Activated T-cell treated with anti-CD3 and anti-CD28 coated beads, Interleukin-2, amount 50 U/mL, for 4 hours (primary cell): ENCODE measurements around the gene MVB12B. TPM values are rescaled to one million over a fixed set of nuclear protein-coding genes. Genes with fewer than 3 reads are reported as not detected.
A peak's percentile ranks its signal among the peaks of the same experiment; 100 is the strongest.

ENCODE experiments used
- ATAC-seq, 2 donors: fragments of 200-7000 bp; cut with Tn5 transposase; one replicate each; pipeline ENCODE4 v1.10.0; 2021
- DNase-seq: peaks from one replicate; pipeline ENCODE4 v3.0.0-alpha.2; 2020
- H3K27me3 Mint-ChIP-seq: one replicate; pipeline ENCODE4 v1.8.0; 2021; ENCODE audit warnings: low read depth, mixed read lengths
- H3K36me3 Mint-ChIP-seq: one replicate; pipeline ENCODE4 v1.8.0; 2022; ENCODE audit warnings: mixed read lengths; ENCODE audit not compliant: insufficient read depth
- H3K4me1 Mint-ChIP-seq: one replicate; pipeline ENCODE4 v1.8.0; 2021; ENCODE audit warnings: low read depth, mixed read lengths
- H3K4me3 Mint-ChIP-seq: one replicate; pipeline ENCODE4 v1.8.0; 2021; ENCODE audit warnings: mild to moderate bottlenecking, moderate library complexity, mixed read lengths
- H3K9me3 Mint-ChIP-seq: one replicate; pipeline ENCODE4 v1.8.0; 2021; ENCODE audit warnings: mixed read lengths
- total RNA-seq, 3 donors: library from RNA; stranded (reverse); gene quantifications; one replicate each; pipeline ENCODE4 v1.2.1, GENCODE V29; 2021

Gene MVB12B
- total RNA-seq, 3 donors from 2014 or later = 3.7 to 4.5 (median 4.1) TPM

DNA sequence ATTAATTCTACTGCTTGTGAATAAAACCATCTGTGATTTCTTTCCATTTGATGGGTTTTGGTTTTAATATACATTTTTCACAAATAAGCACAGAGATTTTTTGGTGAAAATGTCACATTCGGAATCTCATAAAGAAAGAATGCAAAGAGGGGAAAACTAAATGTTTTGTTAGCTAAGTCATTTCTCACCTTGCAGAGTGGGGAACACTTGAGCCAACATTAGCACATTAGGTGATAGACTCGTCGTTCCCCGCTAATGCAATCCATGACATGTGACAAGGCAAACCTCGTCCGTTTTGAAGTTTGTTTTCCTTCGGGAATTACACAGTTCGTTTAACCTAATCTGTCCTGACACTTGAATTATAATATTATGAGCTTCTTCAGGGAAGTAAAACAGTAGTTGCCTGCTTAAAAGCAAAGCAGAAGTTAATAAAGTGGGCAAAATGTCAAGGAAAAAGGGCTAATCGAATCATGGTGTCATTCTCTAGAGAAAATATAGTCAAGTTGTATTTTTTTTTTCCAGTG lies 191.3 kb downstream of the MVB12B start:
- H3K27me3 Mint-ChIP-seq = peaks cover 54% of the 10 kb centered on the region
- DNase-seq (no peak), ATAC-seq (no peak)
- H3K36me3 Mint-ChIP-seq = no peaks in the 10 kb centered on the region
- peak overlapping the region; percentile 81 for H3K4me3 Mint-ChIP-seq
- peaks cover 34% of the 10 kb centered on the region for H3K4me1 Mint-ChIP-seq
- no peaks in the 10 kb centered on the region for H3K9me3 Mint-ChIP-seq

DNA sequence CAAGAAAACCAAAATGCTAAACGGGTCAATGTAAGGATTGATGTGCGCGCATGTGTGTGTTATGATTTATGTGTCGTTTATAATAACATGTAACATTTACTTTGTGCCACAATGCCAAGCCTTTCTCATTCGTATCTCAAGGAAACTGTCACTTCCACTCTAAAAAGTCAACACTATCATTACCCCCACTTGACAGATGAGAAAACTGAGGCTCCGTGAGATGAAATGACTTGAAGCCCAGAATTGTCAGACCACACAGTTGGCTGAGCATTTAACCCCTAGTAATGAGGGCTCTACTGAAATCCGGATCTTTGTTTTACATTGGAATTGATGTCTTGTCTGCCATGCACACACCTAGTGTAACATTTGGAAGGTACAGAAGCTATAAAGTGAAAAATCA lies 192.1 kb downstream of the MVB12B start:
- peaks cover 42% of the 10 kb centered on the region for H3K4me1 Mint-ChIP-seq
- H3K9me3 Mint-ChIP-seq = no peaks in the 10 kb centered on the region
- no peak for ATAC-seq
- H3K36me3 Mint-ChIP-seq = no peaks in the 10 kb centered on the region
- H3K4me3 Mint-ChIP-seq = no peak overlapping the region
- peaks cover 48% of the 10 kb centered on the region for H3K27me3 Mint-ChIP-seq
- no peak for DNase-seq

GRCh38 chr9:126519660-126520420 lies 193.2 kb downstream of the MVB12B start:
- Mint-ChIP-seq H3K9me3 (no peaks in the 10 kb centered on the region), H3K27me3 (peaks cover 46% of the 10 kb centered on the region), H3K36me3 (no peaks in the 10 kb centered on the region), H3K4me1 (peaks cover 47% of the 10 kb centered on the region), H3K4me3 (peak overlapping the region; percentile 27)
- DNase-seq (no peak), ATAC-seq (peak; percentile 12 to 29)

DNA sequence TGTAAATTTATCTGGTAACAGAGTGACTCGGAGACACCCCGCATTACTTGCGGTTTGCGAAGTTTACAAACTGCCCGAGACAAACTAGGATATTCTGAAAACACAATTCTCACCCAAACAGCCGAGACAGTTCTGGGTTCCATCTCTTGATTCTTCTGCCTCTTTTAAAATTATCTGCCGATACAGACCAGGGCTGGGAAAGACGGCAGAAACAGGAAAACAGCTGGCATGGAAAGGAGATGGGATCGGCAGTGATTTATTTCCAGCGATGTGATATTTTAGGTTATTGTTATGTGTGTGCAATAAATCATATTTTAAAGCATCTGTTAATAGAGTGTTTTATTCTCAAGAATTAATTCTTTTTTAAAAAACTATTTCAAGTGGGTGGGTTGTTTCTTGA lies 193.8 kb downstream of the MVB12B start:
- Mint-ChIP-seq H3K4me3 (no peak overlapping the region), H3K9me3 (no peaks in the 10 kb centered on the region), H3K27me3 (peaks cover 43% of the 10 kb centered on the region), H3K4me1 (peaks cover 48% of the 10 kb centered on the region), H3K36me3 (no peaks in the 10 kb centered on the region)
- ATAC-seq (no peak), DNase-seq (no peak)

GRCh38 chr9:126521089-126521488 lies 194.5 kb downstream of the MVB12B start:
- Mint-ChIP-seq H3K9me3 (no peaks in the 10 kb centered on the region), H3K36me3 (no peaks in the 10 kb centered on the region), H3K4me1 (peaks cover 48% of the 10 kb centered on the region), H3K4me3 (no peak overlapping the region), H3K27me3 (peaks cover 41% of the 10 kb centered on the region)
- ATAC-seq (no peak), DNase-seq (no peak)

DNA sequence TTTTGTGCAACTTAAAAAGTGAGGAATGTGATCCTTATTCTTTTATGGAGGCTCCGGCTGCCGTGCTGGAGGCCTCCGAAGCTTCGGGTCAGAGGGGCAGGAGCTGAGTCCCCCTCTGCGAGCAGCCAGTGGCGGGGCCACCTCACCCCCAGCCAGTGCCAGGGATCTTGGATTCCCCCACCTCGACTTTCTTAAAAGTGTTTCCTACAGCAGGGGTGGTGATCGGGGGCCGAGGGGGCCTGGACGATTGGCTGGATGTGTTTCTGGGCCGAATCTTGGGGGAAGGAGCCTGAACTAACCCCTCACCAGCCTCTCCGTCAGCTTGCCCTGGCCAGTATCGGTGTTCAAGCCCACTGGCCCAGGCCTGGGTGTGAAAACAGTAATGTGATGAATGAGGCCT lies 194.9 kb downstream of the MVB12B start:
- H3K4me1 Mint-ChIP-seq = peaks cover 46% of the 10 kb centered on the region
- H3K4me3 Mint-ChIP-seq = no peak overlapping the region
- H3K36me3 Mint-ChIP-seq = no peaks in the 10 kb centered on the region
- ATAC-seq (no peak), DNase-seq (no peak)
- peaks cover 38% of the 10 kb centered on the region for H3K27me3 Mint-ChIP-seq
- H3K9me3 Mint-ChIP-seq = no peaks in the 10 kb centered on the region

- DNase-seq (no peak), ATAC-seq (no peak)
- Mint-ChIP-seq H3K9me3 (no peaks in the 10 kb centered on the region), H3K4me1 (peaks cover 40% of the 10 kb centered on the region), H3K36me3 (no peaks in the 10 kb centered on the region), H3K27me3 (peaks cover 34% of the 10 kb centered on the region), H3K4me3 (no peak overlapping the region)
These were observed 195.5 kb downstream of the MVB12B start for GRCh38 chr9:126521976-126522590.

DNA sequence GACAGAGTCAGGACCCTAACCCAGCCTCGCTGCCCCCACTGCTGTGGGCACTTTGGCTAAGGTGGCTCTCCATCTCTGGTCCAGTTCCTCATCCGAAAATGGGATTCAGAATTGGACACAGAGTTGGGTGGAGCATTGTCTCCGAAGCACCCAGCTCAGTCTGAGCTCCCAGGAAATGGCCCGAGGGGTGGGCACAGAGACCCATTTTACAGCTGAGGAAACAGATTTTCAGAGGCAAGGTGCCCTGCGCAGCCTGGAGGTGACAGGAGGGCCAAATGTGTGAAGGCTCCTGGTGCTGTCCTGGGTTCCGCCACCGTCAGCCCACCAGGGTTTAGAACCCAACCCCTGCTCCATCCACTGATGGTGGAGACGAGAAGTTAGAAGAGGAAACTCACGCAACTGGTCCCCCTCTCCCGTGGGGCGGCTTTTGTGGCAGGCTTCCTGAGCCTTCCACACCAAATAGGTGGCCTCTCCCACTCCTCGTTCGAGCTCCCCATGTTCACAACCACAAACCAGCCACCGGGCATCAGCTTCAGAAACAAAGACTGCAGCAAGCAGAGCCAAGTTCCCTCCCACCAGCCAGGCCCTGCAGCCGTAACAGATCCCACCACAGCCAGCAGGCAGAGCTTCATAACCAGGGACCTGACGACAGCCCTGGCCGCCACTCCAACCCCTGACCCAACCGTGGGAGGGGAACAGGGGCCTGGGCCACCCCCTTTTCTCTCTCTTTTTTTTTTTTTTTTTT lies 196.2 kb downstream of the MVB12B start:
- Mint-ChIP-seq H3K4me1 (peaks cover 33% of the 10 kb centered on the region), H3K36me3 (no peaks in the 10 kb centered on the region), H3K27me3 (peaks cover 28% of the 10 kb centered on the region), H3K4me3 (no peak overlapping the region), H3K9me3 (no peaks in the 10 kb centered on the region)
- no peak for ATAC-seq
- DNase-seq = no peak

GRCh38 chr9:126523611-126524111 lies 197.0 kb downstream of the MVB12B start:
- Mint-ChIP-seq H3K36me3 (no peaks in the 10 kb centered on the region), H3K4me1 (peaks cover 25% of the 10 kb centered on the region), H3K9me3 (no peaks in the 10 kb centered on the region), H3K4me3 (peak overlapping the region; percentile 62), H3K27me3 (peaks cover 20% of the 10 kb centered on the region)
- DNase-seq (no peak), ATAC-seq (peak; percentile 78 to 79)

GRCh38 chr9:126524353-126525077 lies 197.9 kb downstream of the MVB12B start:
- H3K36me3 Mint-ChIP-seq = no peaks in the 10 kb centered on the region
- ATAC-seq (no peak), DNase-seq (no peak)
- H3K27me3 Mint-ChIP-seq = peaks cover 12% of the 10 kb centered on the region
- peak overlapping the region; percentile 62 for H3K4me3 Mint-ChIP-seq
- peaks cover 17% of the 10 kb centered on the region for H3K4me1 Mint-ChIP-seq
- H3K9me3 Mint-ChIP-seq = no peaks in the 10 kb centered on the region

DNA sequence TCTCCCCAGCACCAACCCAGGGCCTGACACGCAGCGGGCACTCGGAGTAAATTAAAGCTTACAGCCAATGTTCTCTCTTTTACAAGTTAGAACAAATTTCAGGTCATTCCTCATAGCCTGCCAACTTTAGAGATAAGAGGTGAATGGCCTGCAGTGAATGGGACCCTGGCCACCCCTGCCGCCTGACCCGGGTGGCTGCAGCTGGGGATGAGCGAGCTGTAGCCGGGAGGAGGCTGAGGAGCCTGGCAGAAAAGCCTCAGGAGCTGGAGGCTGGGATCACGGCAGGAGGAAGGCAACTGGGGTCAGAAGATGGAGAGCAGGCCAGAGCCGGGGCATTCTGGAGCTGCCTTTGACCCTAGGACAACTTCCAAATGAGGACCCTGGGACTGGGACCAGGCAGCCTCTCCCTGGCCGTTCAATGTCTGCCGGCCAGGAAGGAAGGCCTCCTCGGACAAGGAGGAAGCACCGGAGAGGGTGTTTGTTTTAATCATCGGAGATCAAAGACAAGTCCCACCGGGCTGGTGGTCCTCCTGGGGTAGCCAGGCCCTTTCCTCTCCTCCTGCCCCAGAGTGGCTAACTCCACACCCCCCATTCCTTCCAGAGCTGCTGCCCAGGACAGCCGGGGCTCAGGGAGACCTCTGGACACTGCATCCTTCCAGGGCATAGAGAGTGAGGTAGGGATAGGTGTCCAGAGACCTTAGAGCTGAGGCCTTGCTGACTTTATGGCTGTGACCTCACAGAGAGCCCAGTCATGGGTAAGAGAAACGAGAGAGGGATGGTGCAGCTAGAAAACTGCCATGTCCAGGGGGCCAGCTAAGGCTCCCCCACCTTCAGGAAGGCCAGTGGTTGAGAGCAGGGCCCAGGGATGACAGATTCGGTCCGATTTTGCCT lies 199.8 kb downstream of the MVB12B start:
- H3K9me3 Mint-ChIP-seq = no peaks in the 10 kb centered on the region

GRCh38 chr9:126527109-126527825 lies 200.6 kb downstream of the MVB12B start:
- Mint-ChIP-seq H3K4me3 (no peak overlapping the region), H3K27me3 (peaks cover 8% of the 10 kb centered on the region), H3K4me1 (peaks cover 16% of the 10 kb centered on the region), H3K36me3 (no peaks in the 10 kb centered on the region), H3K9me3 (no peaks in the 10 kb centered on the region)
- DNase-seq (no peak), ATAC-seq (no peak)

More for the DNA sequence above, 199.8 kb downstream of the MVB12B start:
- H3K36me3 Mint-ChIP-seq = no peaks in the 10 kb centered on the region
- peaks cover 16% of the 10 kb centered on the region for H3K4me1 Mint-ChIP-seq
- no peak overlapping the region for H3K4me3 Mint-ChIP-seq
- peaks cover 8% of the 10 kb centered on the region for H3K27me3 Mint-ChIP-seq
- no peak for ATAC-seq
- no peak for DNase-seq

GRCh38 chr9:126528111-126528510 lies 201.5 kb downstream of the MVB12B start:
- ATAC-seq = no peak
- H3K4me1 Mint-ChIP-seq = peaks cover 13% of the 10 kb centered on the region
- no peak for DNase-seq
- no peaks in the 10 kb centered on the region for H3K36me3 Mint-ChIP-seq
- H3K27me3 Mint-ChIP-seq = peaks cover 5% of the 10 kb centered on the region
- no peaks in the 10 kb centered on the region for H3K9me3 Mint-ChIP-seq
- H3K4me3 Mint-ChIP-seq = no peak overlapping the region
